A549 (cell line): ENCODE data around the gene KBTBD13. TPM values are rescaled to one million over a fixed set of nuclear protein-coding genes. Genes with fewer than 3 reads are reported as not detected.

Source experiments
- ATAC-seq, 2 experiments: fragments of 200-7000 bp in 1 of 2; fragments of >200 bp in 1 of 2; cut with Nextera tagmentation in 1 of 2; cut with Tn5 transposase in 1 of 2; 3 replicates each; pipeline versions ENCODE4 v1.8.0 to v1.9.1; 2018 to 2020; ENCODE audit warnings: mild to moderate bottlenecking in 1 of 2, moderate library complexity in 1 of 2
- CTCF ChIA-PET: fragments of 300-600 bp; sonication (Branson Sonifier 250); formaldehyde crosslinking; extraction: SDS; loops from one replicate; lab custom pipeline; 2021; ENCODE audit warnings: antibody characterized with exemption, inconsistent platforms; lab: Yijun Ruan, JAX
- POLR2A ChIA-PET: fragments of 350-600 bp; formaldehyde crosslinking; extraction: SDS; loops from one replicate; lab custom pipeline; 2021; ENCODE audit warnings: antibody characterized with exemption, inconsistent platforms; lab: Yijun Ruan, JAX
- DNase-seq, 2 experiments: peaks; one replicate each; pipeline versions ENCODE4 v3.0.0 to v3.0.0-alpha.2; 2011 to 2016; ENCODE audit warnings: low read depth in 1 of 2, low spot score in 1 of 2
- FAIRE-seq: peaks from 2 replicates; lab custom pipeline; 2011; peaks lifted over from hg19 to GRCh38; lab: Jason Lieb, UNC
- H3K27ac ChIP-seq, 2 experiments: fragments of >200 bp; sonication (Bioruptor Twin); formaldehyde crosslinking; 3 replicates each; pipeline ENCODE4 v1.5.1; 2016 to 2017
- H3K4me1 ChIP-seq: fragments of >200 bp; sonication (Bioruptor Twin); formaldehyde crosslinking; 3 replicates; pipeline ENCODE4 v1.6.1; 2016
- H3K4me2 ChIP-seq: fragments of >200 bp; sonication (Bioruptor Twin); formaldehyde crosslinking; 3 replicates; pipeline ENCODE4 v1.6.1; 2016
- H3K4me3 ChIP-seq: fragments of >200 bp; sonication (Bioruptor Twin); formaldehyde crosslinking; 3 replicates; pipeline ENCODE4 v1.5.1; 2016
- H3K9me3 ChIP-seq: fragments of >200 bp; sonication (Bioruptor Twin); formaldehyde crosslinking; 3 replicates; pipeline ENCODE4 v1.6.1; 2016
- ATOH8 ChIP-seq: fragments of 250-450 bp; sonication (Bioruptor Pico); IDR thresholded peaks from 2 replicates; pipeline ENCODE4 v1.5.0; 2020; ENCODE audit warnings: low read depth, mild to moderate bottlenecking, moderate library complexity
- CBX8 ChIP-seq: fragments of 200-600 bp; sonication (generic); IDR thresholded peaks from 2 replicates; pipeline ENCODE4 v1.6.1; 2016
- CTCF ChIP-seq: fragments of >200 bp; sonication (Bioruptor Twin); formaldehyde crosslinking; IDR thresholded peaks from 3 replicates; pipeline ENCODE4 v1.5.1; 2016
- E2F6 ChIP-seq: IDR thresholded peaks from 2 replicates; pipeline ENCODE4 v1.6.1; 2012; ENCODE audit warnings: low read depth, borderline replicate concordance
- ELK1 ChIP-seq: fragments of 150-350 bp; IDR thresholded peaks from 2 replicates; pipeline ENCODE4 v1.6.1; 2014; ENCODE audit warnings: low read depth, mild to moderate bottlenecking, low read length
- ESRRA ChIP-seq: fragments of 150-350 bp; IDR thresholded peaks from 2 replicates; pipeline ENCODE4 v1.6.1; 2014; ENCODE audit warnings: mild to moderate bottlenecking, low read length, borderline replicate concordance
- HDAC2 ChIP-seq: fragments of 200-600 bp; sonication (generic); IDR thresholded peaks from 2 replicates; pipeline ENCODE4 v1.6.1; 2016
- HOXB13 ChIP-seq: fragments of 250-450 bp; sonication (Bioruptor Pico); IDR thresholded peaks from 2 replicates; pipeline ENCODE4 v1.5.0; 2020; ENCODE audit warnings: low read depth, mild to moderate bottlenecking, moderate library complexity
- KDM5A ChIP-seq: fragments of 200-600 bp; sonication (generic); IDR thresholded peaks from 2 replicates; pipeline ENCODE4 v1.6.1; 2016; ENCODE audit warnings: antibody characterized with exemption, mild to moderate bottlenecking
- MAX ChIP-seq: IDR thresholded peaks from 2 replicates; pipeline ENCODE4 v1.6.1; 2012
- MAZ ChIP-seq: fragments of 150-350 bp; IDR thresholded peaks from 2 replicates; pipeline ENCODE4 v1.6.1; 2014; ENCODE audit warnings: antibody characterized with exemption, low read depth, low read length, borderline replicate concordance
- NFE2L2 ChIP-seq: fragments of 150-350 bp; conservative IDR thresholded peaks from 2 replicates; pipeline ENCODE4 v1.6.1; 2014; ENCODE audit warnings: low read length
- NR3C1 ChIP-seq: fragments of >200 bp; sonication (Bioruptor Twin); formaldehyde crosslinking; IDR thresholded peaks from 3 replicates; pipeline ENCODE4 v1.6.1; 2017
- PHF8 ChIP-seq: fragments of 200-600 bp; sonication (generic); IDR thresholded peaks from 2 replicates; pipeline ENCODE4 v1.6.1; 2016; ENCODE audit warnings: low read depth, mild to moderate bottlenecking, antibody characterized with exemption, moderate library complexity, borderline replicate concordance
- POLR2AphosphoS2 ChIP-seq: conservative IDR thresholded peaks from 2 replicates; pipeline ENCODE4 v1.6.1; 2012; ENCODE audit warnings: low read length, improper control_type of control experiment, inconsistent platforms
- RAD21 ChIP-seq, 2 experiments: fragments of >200 bp in 1 of 2; sonication (Bioruptor Twin) in 1 of 2; formaldehyde crosslinking in 1 of 2; IDR thresholded peaks in 1 of 2; conservative IDR thresholded peaks in 1 of 2; 2 replicates in 1 of 2; 3 replicates in 1 of 2; pipeline ENCODE4 v1.6.1; 2012 to 2018; ENCODE audit warnings: inconsistent platforms in 1 of 2
- RFX5 ChIP-seq: fragments of 450-650 bp; IDR thresholded peaks from 2 replicates; pipeline ENCODE4 v1.7.1; 2014; ENCODE audit warnings: antibody characterized with exemption, mild to moderate bottlenecking, moderate library complexity
- SMC3 ChIP-seq: fragments of >200 bp; sonication (Bioruptor Twin); formaldehyde crosslinking; IDR thresholded peaks from 3 replicates; pipeline ENCODE4 v1.6.1; 2018; ENCODE audit warnings: inconsistent platforms
- SREBF2 ChIP-seq: fragments of 450-650 bp; IDR thresholded peaks from 2 replicates; pipeline ENCODE4 v1.6.1; 2014; ENCODE audit warnings: mild to moderate bottlenecking, moderate library complexity
- USF2 ChIP-seq: fragments of 450-650 bp; IDR thresholded peaks from 2 replicates; pipeline ENCODE4 v1.6.1; 2014; ENCODE audit warnings: antibody characterized with exemption
- WGBS: methylation state at CpG from one replicate; pipeline ENCODE4 v1.1.6; 2017; ENCODE audit errors: missing lambda C conversion rate; 5-methylcytosine and 5-hydroxymethylcytosine counted together
- polyA plus RNA-seq, 4 experiments: library from polyadenylated mRNA; depleted of rRNA in 3 of 4; stranded (reverse); fragments of >200 nt; fragmentation: RNase III in 1 of 4; extraction: RNeasy Plus Mini Kit Qiagen cat#74134 plus additional on column Dnase treatment in 1 of 4; gene quantifications; 2 replicates in 3 of 4; 3 replicates in 1 of 4; pipeline ENCODE4 v1.2.3, GENCODE V29; 2011 to 2017

KBTBD13 gene
- polyA plus RNA-seq, 2 of the 4 experiments (the other 2 are of a cell fraction): not detected

- peak; percentile 64 to 71 for DNase-seq
Measured at GRCh38 chr15:65085990-65086679, 9.6 kb downstream of the KBTBD13 start.

GRCh38 chr15:65086680-65087111 lies 10.2 kb downstream of the KBTBD13 start:
- ATAC-seq (peak; percentile 35 to 71), FAIRE-seq (no peak), DNase-seq (peak; percentile 30 to 43)
- H3K9me3 ChIP-seq: no peaks in the 10 kb centered on the region
- ChIA-PET CTCF (interaction anchor here (0.7 to 32.9 kb wide), 13 partner anchors 9 to 218 kb away, joined by 3 to 1280 read pairs (median 5); partner anchors contain the start of genes KBTBD13, RASL12, RNU5B-1 and SLC51B), POLR2A (no interaction called here)
- H3K4me2 ChIP-seq: no peak overlapping the region
- no peak overlapping the region for H3K27ac ChIP-seq
- H3K4me3 ChIP-seq: no peak overlapping the region
- TF ChIP-seq MAX (peak; percentile 46), ELK1 (no peak)
- H3K4me1 ChIP-seq: no peaks in the 10 kb centered on the region
- 96% methylated on average over 3 of the region's 6 CpGs for WGBS

More at GRCh38 chr15:65085990-65086679, 9.6 kb downstream of the KBTBD13 start:
- WGBS: 85% methylated on average over 6 of the region's 6 CpGs
- H3K4me3 ChIP-seq: no peak overlapping the region
- FAIRE-seq (no peak), ATAC-seq (peak; percentile 68 to 83)
- TF ChIP-seq SREBF2: no peak
- TF ChIP-seq RAD21 (conservative IDR thresholded peaks at IDR 0.05 in 1 of 2, IDR thresholded peaks at IDR 0.05 in 1 of 2): peak in 1 of 2 experiments; percentile 53; a peak in 3 of 5 replicates
- peak; percentile 56 for TF ChIP-seq CTCF
- TF ChIP-seq SMC3: peak; percentile 35; the same call in 2 of the 3 replicates
- 0 out of 2 replicates have a peak, but pooled peaks have one; percentile 40 for TF ChIP-seq POLR2AphosphoS2
- CTCF ChIA-PET: interaction anchor here (0.7 to 32.9 kb wide), 14 partner anchors 9 to 219 kb away, joined by 3 to 1280 read pairs (median 7); partner anchors contain the start of genes KBTBD13, MTFMT, RASL12 and RNU5B-1
- H3K4me1 ChIP-seq: no peaks in the 10 kb centered on the region
- no peak overlapping the region for H3K27ac ChIP-seq
- POLR2A ChIA-PET: no interaction called here
- H3K4me2 ChIP-seq: no peak overlapping the region
- no peaks in the 10 kb centered on the region for H3K9me3 ChIP-seq

GRCh38 chr15:65087411-65087810 lies 10.9 kb downstream of the KBTBD13 start:
- no peak for FAIRE-seq
- DNase-seq: no peak
- CTCF ChIA-PET: interaction anchor here (0.8 to 32.9 kb wide), 12 partner anchors 8 to 217 kb away, joined by 3 to 1280 read pairs (median 6); partner anchors contain the start of genes KBTBD13, RASL12, RNU5B-1 and SLC51B
- H3K9me3 ChIP-seq: no peaks in the 10 kb centered on the region
- H3K4me3 ChIP-seq: no peak overlapping the region
- H3K4me1 ChIP-seq: no peaks in the 10 kb centered on the region
- ATAC-seq: peak in 1 of 2 experiments; percentile 2; a peak in 2 of 6 replicates
- POLR2A ChIA-PET: interaction anchor here (0.6 kb wide), 1 partner anchor 208 kb away, joined by 3 read pairs; no protein-coding TSS in a partner anchor
- no peak overlapping the region for H3K4me2 ChIP-seq
- no peak overlapping the region for H3K27ac ChIP-seq
- 82% methylated on average over 2 of the region's 3 CpGs for WGBS
- no peak for TF ChIP-seq E2F6
- no peak for TF ChIP-seq SMC3
- TF ChIP-seq CBX8: no peak
- no peak for TF ChIP-seq PHF8
- no peak for TF ChIP-seq RFX5
- no peak for TF ChIP-seq MAZ
- no peak for TF ChIP-seq KDM5A
- TF ChIP-seq POLR2AphosphoS2: no peak
- TF ChIP-seq NR3C1: no peak
- no peak for TF ChIP-seq USF2
- TF ChIP-seq HOXB13 (CRISPR knock-in tag): no peak
- no peak for TF ChIP-seq ESRRA
- TF ChIP-seq NFE2L2: no peak
- no peak for TF ChIP-seq HDAC2
- TF ChIP-seq SREBF2: no peak
- no peak for TF ChIP-seq ATOH8 (CRISPR knock-in tag)
- TF ChIP-seq, all 56 proteins: peak for 0
